DND-41 (cell line): ENCODE measurements around the gene C10orf90.

Experiments used
- ATAC-seq: fragments of 200-7000 bp; cut with Tn5 transposase; 3 replicates; pipeline ENCODE4 v1.9.1; 2021; ENCODE audit warnings: low read depth; ENCODE audit not compliant: insufficient read depth
- DNase-seq: peaks from one replicate; pipeline ENCODE4 v3.0.0-alpha.2; 2020
- H2AFZ ChIP-seq: 2 replicates; pipeline ENCODE4 v1.6.0; 2012; ENCODE audit warnings: low read depth, low read length
- H3K27ac ChIP-seq: 2 replicates; pipeline ENCODE4 v1.5.1; 2012; ENCODE audit warnings: low read length, inconsistent platforms
- H3K27me3 ChIP-seq: fragments of 200-600 bp; sonication (generic); 2 replicates; pipeline ENCODE4 v1.6.0; 2012; ENCODE audit warnings: low read length, mild to moderate bottlenecking, inconsistent platforms; ENCODE audit not compliant: insufficient read depth, poor library complexity
- H3K36me3 ChIP-seq: 2 replicates; pipeline ENCODE4 v1.5.1; 2012; ENCODE audit warnings: low read length, inconsistent platforms; ENCODE audit not compliant: insufficient read depth
- H3K4me1 ChIP-seq: 2 replicates; pipeline ENCODE4 v1.5.1; 2012; ENCODE audit warnings: mild to moderate bottlenecking, low read length; ENCODE audit not compliant: insufficient read depth
- H3K4me2 ChIP-seq: 2 replicates; pipeline ENCODE4 v1.6.0; 2012; ENCODE audit warnings: mild to moderate bottlenecking, moderate library complexity, low read length, inconsistent platforms; ENCODE audit not compliant: insufficient read depth
- H3K4me3 ChIP-seq, 2 experiments: fragments of 200-600 bp in 1 of 2; shearing (Covaris generic) in 1 of 2; 2 replicates each; pipeline ENCODE4 v1.5.1; 2012 to 2016; ENCODE audit warnings: inconsistent platforms in 2 of 2, low read length in 2 of 2, mild to moderate bottlenecking in 2 of 2, low read depth in 1 of 2, moderate library complexity in 1 of 2
- H3K79me2 ChIP-seq: 2 replicates; pipeline ENCODE4 v1.6.0; 2012; ENCODE audit warnings: low read length, inconsistent platforms; ENCODE audit not compliant: insufficient read depth
- H3K9ac ChIP-seq: 2 replicates; pipeline ENCODE4 v1.6.0; 2012; ENCODE audit warnings: low read depth, mild to moderate bottlenecking, inconsistent platforms, low read length, moderate library complexity
- H3K9me3 ChIP-seq: 2 replicates; pipeline ENCODE4 v1.5.1; 2012; ENCODE audit warnings: low read length, moderate library complexity, mild to moderate bottlenecking, inconsistent platforms; ENCODE audit not compliant: insufficient read depth, severe bottlenecking
- H4K20me1 ChIP-seq: 2 replicates; pipeline ENCODE4 v1.6.0; 2012; ENCODE audit warnings: low read length; ENCODE audit not compliant: insufficient read depth
- EZH2 ChIP-seq: IDR thresholded peaks from 3 replicates; pipeline ENCODE4 v1.6.1; 2012; ENCODE audit warnings: borderline replicate concordance, low read depth, mild to moderate bottlenecking, moderate library complexity, low read length, inconsistent platforms; ENCODE audit not compliant: severe bottlenecking
- TF ChIP-seq, protein P1 (sequence below): IDR thresholded peaks from 2 replicates; pipeline ENCODE4 v1.5.1; 2012; ENCODE audit warnings: borderline replicate concordance, low read length, moderate library complexity, mild to moderate bottlenecking; ENCODE audit not compliant: poor library complexity, severe bottlenecking; ENCODE audit errors: extremely low read depth

C10orf90 gene

DNA sequence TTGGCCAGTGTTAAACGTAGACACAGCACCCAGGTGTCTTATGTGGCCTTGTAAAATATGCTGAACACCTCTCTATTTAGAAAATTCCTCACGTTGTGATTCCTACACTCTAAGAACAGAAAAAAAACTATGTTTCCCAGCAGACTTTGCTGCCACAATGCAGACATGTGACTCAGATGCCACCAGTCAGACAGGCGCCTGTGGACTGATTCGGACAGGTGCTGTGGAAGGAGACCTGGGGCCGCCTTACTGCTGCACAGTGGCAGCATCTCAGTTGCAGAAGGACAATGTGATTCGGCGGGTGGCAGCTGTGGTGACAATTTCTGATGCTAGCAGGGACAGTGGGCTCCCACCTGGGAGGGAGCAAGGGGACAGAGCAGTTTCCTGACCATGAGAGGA is 88.8 kb downstream of the C10orf90 start:
- no peaks in the 10 kb centered on the region for H3K36me3 ChIP-seq
- no peak overlapping the region for H3K4me3 ChIP-seq
- DNase-seq (no peak), ATAC-seq (no peak)
- TF ChIP-seq, protein P1, sequence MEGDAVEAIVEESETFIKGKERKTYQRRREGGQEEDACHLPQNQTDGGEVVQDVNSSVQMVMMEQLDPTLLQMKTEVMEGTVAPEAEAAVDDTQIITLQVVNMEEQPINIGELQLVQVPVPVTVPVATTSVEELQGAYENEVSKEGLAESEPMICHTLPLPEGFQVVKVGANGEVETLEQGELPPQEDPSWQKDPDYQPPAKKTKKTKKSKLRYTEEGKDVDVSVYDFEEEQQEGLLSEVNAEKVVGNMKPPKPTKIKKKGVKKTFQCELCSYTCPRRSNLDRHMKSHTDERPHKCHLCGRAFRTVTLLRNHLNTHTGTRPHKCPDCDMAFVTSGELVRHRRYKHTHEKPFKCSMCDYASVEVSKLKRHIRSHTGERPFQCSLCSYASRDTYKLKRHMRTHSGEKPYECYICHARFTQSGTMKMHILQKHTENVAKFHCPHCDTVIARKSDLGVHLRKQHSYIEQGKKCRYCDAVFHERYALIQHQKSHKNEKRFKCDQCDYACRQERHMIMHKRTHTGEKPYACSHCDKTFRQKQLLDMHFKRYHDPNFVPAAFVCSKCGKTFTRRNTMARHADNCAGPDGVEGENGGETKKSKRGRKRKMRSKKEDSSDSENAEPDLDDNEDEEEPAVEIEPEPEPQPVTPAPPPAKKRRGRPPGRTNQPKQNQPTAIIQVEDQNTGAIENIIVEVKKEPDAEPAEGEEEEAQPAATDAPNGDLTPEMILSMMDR = no peak
- no peak for TF ChIP-seq EZH2
- H3K9ac ChIP-seq = no peak overlapping the region
- no peak overlapping the region for H3K27ac ChIP-seq
- H3K4me2 ChIP-seq = no peak overlapping the region
- no peaks in the 10 kb centered on the region for H4K20me1 ChIP-seq
- no peak overlapping the region for H2AFZ ChIP-seq
- H3K27me3 ChIP-seq = no peaks in the 10 kb centered on the region
- no peaks in the 10 kb centered on the region for H3K4me1 ChIP-seq
- H3K9me3 ChIP-seq = no peaks in the 10 kb centered on the region
- H3K79me2 ChIP-seq = no peaks in the 10 kb centered on the region

DNA sequence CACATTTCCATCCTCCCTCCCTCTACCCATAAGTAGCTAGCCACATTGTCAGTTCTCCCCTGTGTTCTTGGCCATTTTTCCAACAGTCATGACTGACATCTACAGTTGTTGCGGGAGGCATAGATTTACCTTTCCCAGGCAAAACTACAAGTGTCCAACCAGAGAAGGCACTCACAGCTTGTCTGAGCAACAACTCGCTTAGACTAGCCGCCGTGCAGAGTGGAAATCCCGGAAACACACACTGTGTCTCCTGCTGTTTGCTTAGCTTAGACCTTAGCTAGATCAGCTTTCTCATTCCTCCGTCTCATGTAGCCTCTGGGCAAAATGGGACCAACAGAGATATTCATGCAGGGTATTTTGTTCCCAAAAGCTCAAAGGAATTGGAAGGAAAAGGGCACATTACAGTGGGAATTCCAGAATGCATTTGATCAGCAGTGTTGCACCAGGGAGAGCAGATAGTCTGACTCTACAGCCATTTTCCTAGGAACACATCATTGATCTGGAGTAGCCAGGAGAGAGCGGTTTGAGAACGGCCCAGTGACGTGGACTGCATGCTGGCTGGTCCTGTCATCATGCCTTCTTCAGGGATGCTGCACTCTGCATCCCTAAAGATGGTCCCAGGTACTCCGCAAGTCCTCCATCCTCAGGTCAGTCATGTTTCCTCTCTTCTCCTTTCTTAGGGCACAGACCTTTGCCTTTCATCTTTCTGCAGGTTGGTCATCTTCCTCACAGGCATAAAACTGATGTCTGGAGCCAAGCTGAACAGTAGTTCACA is 89.4 kb downstream of the C10orf90 start:
- Histone ChIP-seq H2AFZ (no peak overlapping the region), H3K9me3 (no peaks in the 10 kb centered on the region), H4K20me1 (no peaks in the 10 kb centered on the region), H3K4me1 (no peaks in the 10 kb centered on the region), H3K4me3 (no peak overlapping the region), H3K27ac (no peak overlapping the region), H3K9ac (no peak overlapping the region), H3K79me2 (no peaks in the 10 kb centered on the region), H3K4me2 (no peak overlapping the region), H3K27me3 (no peaks in the 10 kb centered on the region), H3K36me3 (no peaks in the 10 kb centered on the region)
- no peak for TF ChIP-seq EZH2
- DNase-seq (no peak), ATAC-seq (no peak)

DNA sequence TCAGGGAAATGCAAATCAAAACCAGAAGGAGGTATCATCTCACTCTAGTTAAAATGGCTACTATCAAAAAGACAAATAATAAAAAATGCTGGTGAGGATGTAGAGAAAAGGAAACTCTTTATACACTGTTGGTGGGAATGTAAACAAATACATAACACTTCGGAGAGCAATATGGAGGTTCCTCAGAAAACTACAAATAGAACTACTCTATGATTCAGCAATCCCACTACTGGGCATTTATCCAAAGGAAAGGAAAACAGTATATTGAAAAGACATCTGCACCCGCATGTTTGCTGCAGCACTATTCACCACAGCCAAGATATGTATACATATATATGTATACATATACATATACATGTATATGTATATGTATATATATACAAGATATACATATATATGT is 94.2 kb downstream of the C10orf90 start:
- H3K79me2 ChIP-seq = no peaks in the 10 kb centered on the region
- no peaks in the 10 kb centered on the region for H3K9me3 ChIP-seq
- no peak overlapping the region for H3K9ac ChIP-seq
- no peaks in the 10 kb centered on the region for H3K27me3 ChIP-seq
- no peaks in the 10 kb centered on the region for H4K20me1 ChIP-seq
- no peak overlapping the region for H2AFZ ChIP-seq
- H3K4me2 ChIP-seq = no peak overlapping the region
- TF ChIP-seq, protein P1 = no peak
- no peak for TF ChIP-seq EZH2
- no peaks in the 10 kb centered on the region for H3K4me1 ChIP-seq
- H3K4me3 ChIP-seq = no peak overlapping the region
- no peaks in the 10 kb centered on the region for H3K36me3 ChIP-seq
- no peak for DNase-seq
- H3K27ac ChIP-seq = no peak overlapping the region
- no peak for ATAC-seq

DNA sequence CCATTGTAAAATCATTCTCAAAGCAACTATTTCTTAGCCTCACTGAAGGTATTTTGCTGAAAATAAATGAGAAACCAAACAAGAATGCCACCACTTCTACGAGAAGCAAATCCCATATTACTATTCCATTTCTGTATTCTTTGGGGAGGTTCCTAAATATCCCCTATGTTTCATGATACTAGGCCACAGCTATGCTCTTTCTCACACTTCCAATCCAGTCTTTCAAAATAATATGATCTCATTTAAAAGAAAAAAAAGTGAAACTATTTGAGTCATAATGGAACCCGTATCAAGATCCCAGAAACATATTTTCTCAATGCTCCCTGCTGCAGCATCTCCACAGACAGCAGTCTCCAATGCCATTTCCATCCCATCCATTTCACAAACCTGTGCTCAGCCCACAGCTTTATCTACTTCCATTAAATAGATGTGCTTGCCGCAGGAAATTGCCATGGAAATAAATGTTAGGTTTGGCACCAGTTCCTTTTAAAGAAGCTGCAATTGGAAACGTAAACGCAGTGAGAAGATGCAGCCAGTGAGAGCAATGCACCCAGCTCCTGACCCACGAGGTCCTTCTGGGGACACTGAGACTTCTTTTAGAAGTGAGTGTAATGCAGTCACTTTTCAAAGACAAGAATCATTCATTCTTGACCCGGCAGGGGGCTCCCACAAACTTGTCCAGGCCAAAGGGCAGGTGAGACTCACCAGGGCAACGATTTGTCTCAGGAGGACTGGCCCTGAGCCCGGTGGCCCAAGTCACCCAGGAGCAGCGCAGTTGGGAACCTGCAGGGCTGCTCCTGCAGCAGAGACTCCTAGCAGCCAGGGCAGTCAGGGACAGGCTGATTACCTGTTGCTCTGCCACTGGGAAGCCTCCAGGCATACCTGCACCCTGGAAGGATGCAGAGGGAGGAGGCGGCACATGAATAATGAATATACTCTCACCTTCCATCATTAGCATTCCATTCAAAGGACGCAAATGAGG is 99.6 kb downstream of the C10orf90 start:
- H3K4me2 ChIP-seq = no peak overlapping the region
- no peak overlapping the region for H3K9ac ChIP-seq

More for the DNA sequence above, 99.6 kb downstream of the C10orf90 start:
- H3K79me2 ChIP-seq = no peaks in the 10 kb centered on the region
- H3K27ac ChIP-seq = no peak overlapping the region
- no peak overlapping the region for H3K4me3 ChIP-seq
- no peak for TF ChIP-seq EZH2
- TF ChIP-seq, protein P1 = no peak
- no peaks in the 10 kb centered on the region for H3K27me3 ChIP-seq
- no peaks in the 10 kb centered on the region for H3K36me3 ChIP-seq
- H3K4me1 ChIP-seq = no peaks in the 10 kb centered on the region
- no peak overlapping the region for H2AFZ ChIP-seq
- no peaks in the 10 kb centered on the region for H4K20me1 ChIP-seq
- no peaks in the 10 kb centered on the region for H3K9me3 ChIP-seq
- ATAC-seq = no peak
- no peak for DNase-seq
